HepG2 (cell line): ENCODE data around the gene MRE11. TPM values are rescaled to one million over a fixed set of nuclear protein-coding genes. Genes with fewer than 3 reads are reported as not detected.

Experiments used
- ASH2L ChIP-seq: fragments of 300-600, 200-600 bp; sonication (generic); IDR thresholded peaks from 2 replicates; pipeline ENCODE4 v1.7.0; 2017; ENCODE audit warnings: low read depth, mild to moderate bottlenecking, moderate library complexity, mixed read lengths, low read length; ENCODE audit not compliant: insufficient read length
- HDAC1 ChIP-seq: sonication (generic); formaldehyde crosslinking; IDR thresholded peaks from 2 replicates; pipeline ENCODE4 v1.5.1; 2020; ENCODE audit warnings: mild to moderate bottlenecking, missing genetic modification reagents
- KDM2A ChIP-seq: sonication (generic); formaldehyde crosslinking; IDR thresholded peaks from 2 replicates; pipeline ENCODE4 v1.4.0; 2020; ENCODE audit warnings: low read depth, missing genetic modification reagents, borderline replicate concordance
- KDM5A ChIP-seq: fragments of 200-600 bp; sonication (generic); IDR thresholded peaks from 2 replicates; pipeline ENCODE4 v1.7.0; 2018; ENCODE audit warnings: antibody characterized with exemption, mild to moderate bottlenecking, low read length, borderline replicate concordance
- KMT2B ChIP-seq: IDR thresholded peaks from 2 replicates; pipeline ENCODE4 v1.6.1; 2016; ENCODE audit warnings: missing genetic modification reagents, missing compliant biosample characterization
- MED8 ChIP-seq: sonication (generic); formaldehyde crosslinking; IDR thresholded peaks from 2 replicates; pipeline ENCODE4 v1.8.1; 2023; ENCODE audit warnings: mild to moderate bottlenecking, missing genetic modification reagents; ENCODE audit not compliant: insufficient replicate concordance
- RBFOX2 ChIP-seq: fragments of 200-400 bp; formaldehyde crosslinking; IDR thresholded peaks from 2 replicates; pipeline ENCODE4 v1.6.1; 2017; ENCODE audit warnings: low read depth, mild to moderate bottlenecking, low read length
- SIX4 ChIP-seq: sonication (generic); formaldehyde crosslinking; IDR thresholded peaks from 2 replicates; pipeline ENCODE4 v1.4.0; 2020; ENCODE audit warnings: missing genetic modification reagents
- SKI ChIP-seq: fragments of 450-650 bp; IDR thresholded peaks from one replicate; pipeline ENCODE4 v1.6.1; 2018; ENCODE audit warnings: mild to moderate bottlenecking; ENCODE audit not compliant: partially characterized antibody
- TP53 ChIP-seq: sonication (generic); formaldehyde crosslinking; conservative IDR thresholded peaks from 2 replicates; pipeline ENCODE4 v1.4.0; 2020; ENCODE audit warnings: missing genetic modification reagents
- ZMYM4 ChIP-seq: sonication (generic); formaldehyde crosslinking; IDR thresholded peaks from 2 replicates; pipeline ENCODE4 v1.8.1; 2023; ENCODE audit warnings: mild to moderate bottlenecking, missing genetic modification reagents
- ZNF234 ChIP-seq: sonication (generic); formaldehyde crosslinking; conservative IDR thresholded peaks from 2 replicates; pipeline ENCODE4 v1.5.1; 2020; ENCODE audit warnings: mild to moderate bottlenecking, missing genetic modification reagents
- ZNF501 ChIP-seq: sonication (generic); formaldehyde crosslinking; IDR thresholded peaks from 2 replicates; pipeline ENCODE4 v1.5.1; 2020; ENCODE audit warnings: mild to moderate bottlenecking, moderate library complexity, missing genetic modification reagents
- ZNF546 ChIP-seq: sonication (generic); formaldehyde crosslinking; conservative IDR thresholded peaks from 2 replicates; pipeline ENCODE4 v1.8.1; 2023; ENCODE audit warnings: mild to moderate bottlenecking, missing genetic modification reagents
- ZNF678 ChIP-seq: sonication (generic); formaldehyde crosslinking; IDR thresholded peaks from 2 replicates; pipeline ENCODE4 v1.4.0; 2020; ENCODE audit warnings: mild to moderate bottlenecking, missing genetic modification reagents
- ZNF792 ChIP-seq: IDR thresholded peaks from 2 replicates; pipeline ENCODE4 v1.6.1; 2016
- polyA plus RNA-seq, 8 experiments: library from polyadenylated mRNA; depleted of rRNA in 3 of 8; stranded (reverse) in 7 of 8; unstranded in 1 of 8; fragments of >200 nt; fragmentation: Illumina TruSeq in 4 of 8; extraction: Trizol in 4 of 8; gene quantifications; 2 replicates each; pipeline versions ENCODE4 v1.2.1 to v1.2.3, GENCODE V29; 2011 to 2016; ENCODE audit warnings: low read depth in 4 of 8, missing spikeins in 1 of 8, mixed read lengths in 1 of 8; ENCODE audit not compliant: insufficient read depth in 1 of 8
- total RNA-seq, 5 experiments: library from RNA; depleted of rRNA; stranded (reverse); fragments of >200 nt; fragmentation: Illumina TruSeq; extraction: Trizol; gene quantifications; 2 replicates each; pipeline ENCODE4 v1.2.3, GENCODE V29; 2016; ENCODE audit warnings: low read depth in 1 of 5
- TF ChIP-seq, protein P1 (sequence below): sonication (generic); formaldehyde crosslinking; IDR thresholded peaks from 2 replicates; pipeline ENCODE4 v1.5.0; 2020; ENCODE audit warnings: mild to moderate bottlenecking, missing genetic modification reagents
- TF ChIP-seq, protein P2 (sequence below): sonication (generic); formaldehyde crosslinking; conservative IDR thresholded peaks from 2 replicates; pipeline ENCODE4 v1.4.0; 2020; ENCODE audit warnings: missing genetic modification reagents
- TF ChIP-seq, protein P3 (sequence below): IDR thresholded peaks from 2 replicates; pipeline ENCODE4 v1.6.1; 2016; ENCODE audit warnings: missing biosample characterization, missing genetic modification reagents, low read depth
- TF ChIP-seq, protein P4 (sequence below): fragments of 450-650 bp; IDR thresholded peaks from 2 replicates; pipeline ENCODE4 v1.6.1; 2016
- TF ChIP-seq, protein P5 (sequence below): sonication (generic); formaldehyde crosslinking; IDR thresholded peaks from 2 replicates; pipeline ENCODE4 v1.5.0; 2020; ENCODE audit warnings: missing genetic modification reagents, mild to moderate bottlenecking, borderline replicate concordance

The MRE11 gene
- total and polyA plus RNA-seq, 2 of the 13 experiments (the other 11 are each of a cell fraction or from before 2014, with no cell fraction given) = 7.2 to 37.3 TPM

DNA sequence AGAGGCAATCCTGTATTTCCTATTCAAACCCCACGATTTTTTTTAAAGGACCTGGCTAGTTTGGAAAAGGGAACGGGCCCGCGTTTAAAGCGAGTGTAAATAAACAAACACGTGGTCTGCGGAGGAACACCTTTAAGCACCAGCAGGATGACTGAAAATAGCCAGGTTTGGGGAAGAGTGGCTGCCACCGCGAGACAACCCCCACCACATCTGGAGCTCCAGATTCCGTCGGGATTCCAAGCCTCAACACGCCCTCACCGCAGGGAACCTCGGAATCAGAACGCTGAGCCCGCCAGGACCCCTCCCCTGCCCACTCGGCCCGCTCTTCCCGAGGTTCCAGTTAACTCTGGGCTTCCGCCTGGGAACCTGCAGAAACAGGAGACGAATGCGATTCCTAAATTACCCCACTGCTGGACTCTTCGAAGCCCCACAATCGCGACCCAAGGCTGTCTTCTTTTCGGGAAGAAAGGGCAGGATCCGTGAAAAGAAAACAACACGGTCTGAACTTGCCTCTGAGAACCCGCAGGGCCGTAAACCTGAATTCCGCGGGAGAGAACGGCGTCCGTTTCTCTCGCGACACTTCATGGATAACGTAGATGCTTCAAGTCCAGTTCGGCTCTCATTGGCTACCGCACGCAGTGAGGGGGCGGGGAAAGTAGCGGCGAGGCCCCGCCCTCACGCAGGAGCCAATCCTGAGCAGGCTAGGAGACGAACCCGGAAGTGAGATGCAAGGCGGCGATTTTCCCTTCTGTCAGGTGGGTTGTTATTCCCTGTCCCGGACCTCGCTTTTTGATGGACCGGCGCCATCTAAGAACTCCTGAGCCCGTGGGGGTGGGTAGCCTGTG lies at the start of gene MRE11, which contains the start of gene ANKRD49 (continued):
- TF ChIP-seq, protein P1, sequence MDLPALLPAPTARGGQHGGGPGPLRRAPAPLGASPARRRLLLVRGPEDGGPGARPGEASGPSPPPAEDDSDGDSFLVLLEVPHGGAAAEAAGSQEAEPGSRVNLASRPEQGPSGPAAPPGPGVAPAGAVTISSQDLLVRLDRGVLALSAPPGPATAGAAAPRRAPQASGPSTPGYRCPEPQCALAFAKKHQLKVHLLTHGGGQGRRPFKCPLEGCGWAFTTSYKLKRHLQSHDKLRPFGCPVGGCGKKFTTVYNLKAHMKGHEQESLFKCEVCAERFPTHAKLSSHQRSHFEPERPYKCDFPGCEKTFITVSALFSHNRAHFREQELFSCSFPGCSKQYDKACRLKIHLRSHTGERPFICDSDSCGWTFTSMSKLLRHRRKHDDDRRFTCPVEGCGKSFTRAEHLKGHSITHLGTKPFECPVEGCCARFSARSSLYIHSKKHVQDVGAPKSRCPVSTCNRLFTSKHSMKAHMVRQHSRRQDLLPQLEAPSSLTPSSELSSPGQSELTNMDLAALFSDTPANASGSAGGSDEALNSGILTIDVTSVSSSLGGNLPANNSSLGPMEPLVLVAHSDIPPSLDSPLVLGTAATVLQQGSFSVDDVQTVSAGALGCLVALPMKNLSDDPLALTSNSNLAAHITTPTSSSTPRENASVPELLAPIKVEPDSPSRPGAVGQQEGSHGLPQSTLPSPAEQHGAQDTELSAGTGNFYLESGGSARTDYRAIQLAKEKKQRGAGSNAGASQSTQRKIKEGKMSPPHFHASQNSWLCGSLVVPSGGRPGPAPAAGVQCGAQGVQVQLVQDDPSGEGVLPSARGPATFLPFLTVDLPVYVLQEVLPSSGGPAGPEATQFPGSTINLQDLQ = 0 out of 2 replicates have a peak, but pooled peaks have one; percentile 32
- TF ChIP-seq ZNF234 (CRISPR knock-in tag) = no peak
- peak; percentile 97 for TF ChIP-seq ZMYM4 (CRISPR knock-in tag)
- TF ChIP-seq HDAC1 = peak; percentile 67; the same call in 1 of the 2 replicates
- TF ChIP-seq TP53 (CRISPR knock-in tag) = no peak
- TF ChIP-seq KMT2B (CRISPR knock-in tag) = peak; percentile 92
- TF ChIP-seq MED8 (CRISPR knock-in tag) = no peak
- no peak; the same call in 1 of the 2 replicates for TF ChIP-seq ZNF792 (CRISPR knock-in tag)
- TF ChIP-seq ZNF546 (CRISPR knock-in tag) = 0 out of 2 replicates have a peak, but pooled peaks have one; percentile 57
- TF ChIP-seq KDM5A = peak; percentile 87
- no peak for TF ChIP-seq ZNF678 (CRISPR knock-in tag)
- peak; percentile 84 for TF ChIP-seq ZNF501
- TF ChIP-seq, protein P2, sequence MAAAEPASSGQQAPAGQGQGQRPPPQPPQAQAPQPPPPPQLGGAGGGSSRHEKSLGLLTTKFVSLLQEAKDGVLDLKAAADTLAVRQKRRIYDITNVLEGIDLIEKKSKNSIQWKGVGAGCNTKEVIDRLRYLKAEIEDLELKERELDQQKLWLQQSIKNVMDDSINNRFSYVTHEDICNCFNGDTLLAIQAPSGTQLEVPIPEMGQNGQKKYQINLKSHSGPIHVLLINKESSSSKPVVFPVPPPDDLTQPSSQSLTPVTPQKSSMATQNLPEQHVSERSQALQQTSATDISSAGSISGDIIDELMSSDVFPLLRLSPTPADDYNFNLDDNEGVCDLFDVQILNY (CRISPR knock-in tag) = 0 out of 2 replicates have a peak, but pooled peaks have one; percentile 25
- TF ChIP-seq RBFOX2 = 0 out of 2 replicates have a peak, but pooled peaks have one; percentile 67
- TF ChIP-seq KDM2A (CRISPR knock-in tag) = peak; percentile 79
- TF ChIP-seq, protein P3, sequence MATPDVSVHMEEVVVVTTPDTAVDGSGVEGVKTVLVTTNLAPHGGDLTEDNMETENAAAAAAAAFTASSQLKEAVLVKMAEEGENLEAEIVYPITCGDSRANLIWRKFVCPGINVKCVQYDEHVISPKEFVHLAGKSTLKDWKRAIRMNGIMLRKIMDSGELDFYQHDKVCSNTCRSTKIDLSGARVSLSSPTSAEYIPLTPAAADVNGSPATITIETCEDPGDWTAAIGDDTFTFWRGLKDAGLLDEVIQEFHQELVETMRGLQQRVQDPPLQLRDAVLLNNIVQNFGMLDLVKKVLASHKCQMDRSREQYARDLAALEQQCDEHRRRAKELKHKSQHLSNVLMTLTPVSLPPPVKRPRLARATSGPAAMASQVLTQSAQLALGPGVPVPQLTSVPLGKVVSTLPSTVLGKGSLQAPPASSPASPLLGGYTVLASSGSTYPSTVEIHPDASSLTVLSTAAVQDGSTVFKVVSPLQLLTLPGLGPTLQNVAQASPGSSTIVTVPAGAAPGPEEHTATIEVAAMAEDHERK = no peak
- TF ChIP-seq SIX4 (CRISPR knock-in tag) = 0 out of 2 replicates have a peak, but pooled peaks have one; percentile 12
- TF ChIP-seq, protein P4, sequence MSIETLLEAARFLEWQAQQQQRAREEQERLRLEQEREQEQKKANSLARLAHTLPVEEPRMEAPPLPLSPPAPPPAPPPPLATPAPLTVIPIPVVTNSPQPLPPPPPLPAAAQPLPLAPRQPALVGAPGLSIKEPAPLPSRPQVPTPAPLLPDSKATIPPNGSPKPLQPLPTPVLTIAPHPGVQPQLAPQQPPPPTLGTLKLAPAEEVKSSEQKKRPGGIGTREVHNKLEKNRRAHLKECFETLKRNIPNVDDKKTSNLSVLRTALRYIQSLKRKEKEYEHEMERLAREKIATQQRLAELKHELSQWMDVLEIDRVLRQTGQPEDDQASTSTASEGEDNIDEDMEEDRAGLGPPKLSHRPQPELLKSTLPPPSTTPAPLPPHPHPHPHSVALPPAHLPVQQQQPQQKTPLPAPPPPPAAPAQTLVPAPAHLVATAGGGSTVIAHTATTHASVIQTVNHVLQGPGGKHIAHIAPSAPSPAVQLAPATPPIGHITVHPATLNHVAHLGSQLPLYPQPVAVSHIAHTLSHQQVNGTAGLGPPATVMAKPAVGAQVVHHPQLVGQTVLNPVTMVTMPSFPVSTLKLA = peak; percentile 26; the same call in 1 of the 2 replicates
- TF ChIP-seq ASH2L = peak; percentile 93
- TF ChIP-seq, protein P5, sequence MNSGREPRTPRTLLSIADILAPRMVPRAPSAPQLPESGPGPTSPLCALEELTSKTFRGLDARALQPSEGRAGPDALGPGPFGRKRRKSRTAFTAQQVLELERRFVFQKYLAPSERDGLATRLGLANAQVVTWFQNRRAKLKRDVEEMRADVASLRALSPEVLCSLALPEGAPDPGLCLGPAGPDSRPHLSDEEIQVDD (CRISPR knock-in tag) = no peak; the same call in 1 of the 2 replicates
- no peak for TF ChIP-seq SKI
